ENCODE results near the gene COMMD10.

DNA sequence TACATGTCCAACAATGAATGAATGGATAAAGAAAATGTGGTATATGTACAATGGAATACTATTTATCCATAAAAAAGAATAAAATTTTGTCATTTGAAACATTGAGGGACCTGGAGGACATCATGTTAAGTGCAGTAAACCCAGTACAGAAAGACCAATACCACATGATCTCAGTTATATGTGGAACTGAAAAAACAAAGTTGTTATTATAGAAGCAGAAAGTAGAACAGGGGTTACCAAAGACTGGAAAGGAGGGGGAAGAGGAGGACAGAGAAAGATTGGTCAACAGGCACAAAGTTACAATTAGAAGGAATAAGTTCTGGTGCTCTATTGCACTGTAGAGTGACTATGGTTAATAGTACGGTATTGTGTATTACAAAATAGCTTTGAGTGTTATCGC lies 256.0 kb downstream of the COMMD10 start:
- TF ChIP-seq, protein P1, sequence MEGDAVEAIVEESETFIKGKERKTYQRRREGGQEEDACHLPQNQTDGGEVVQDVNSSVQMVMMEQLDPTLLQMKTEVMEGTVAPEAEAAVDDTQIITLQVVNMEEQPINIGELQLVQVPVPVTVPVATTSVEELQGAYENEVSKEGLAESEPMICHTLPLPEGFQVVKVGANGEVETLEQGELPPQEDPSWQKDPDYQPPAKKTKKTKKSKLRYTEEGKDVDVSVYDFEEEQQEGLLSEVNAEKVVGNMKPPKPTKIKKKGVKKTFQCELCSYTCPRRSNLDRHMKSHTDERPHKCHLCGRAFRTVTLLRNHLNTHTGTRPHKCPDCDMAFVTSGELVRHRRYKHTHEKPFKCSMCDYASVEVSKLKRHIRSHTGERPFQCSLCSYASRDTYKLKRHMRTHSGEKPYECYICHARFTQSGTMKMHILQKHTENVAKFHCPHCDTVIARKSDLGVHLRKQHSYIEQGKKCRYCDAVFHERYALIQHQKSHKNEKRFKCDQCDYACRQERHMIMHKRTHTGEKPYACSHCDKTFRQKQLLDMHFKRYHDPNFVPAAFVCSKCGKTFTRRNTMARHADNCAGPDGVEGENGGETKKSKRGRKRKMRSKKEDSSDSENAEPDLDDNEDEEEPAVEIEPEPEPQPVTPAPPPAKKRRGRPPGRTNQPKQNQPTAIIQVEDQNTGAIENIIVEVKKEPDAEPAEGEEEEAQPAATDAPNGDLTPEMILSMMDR (IDR thresholded peaks at IDR 0.05), result no peak
- TF ChIP-seq POLR2A (IDR thresholded peaks at IDR 0.05), result no peak

All from Peyer's patch (tissue), 4 donors.